ENCODE data around the gene KDF1.

Gene KDF1

GRCh38 chr1:26942656-26943055 is 17.6 kb downstream of the KDF1 start:
- no peak overlapping the region for H2AFZ ChIP-seq (ENCODE audit: low read length)
- no peak overlapping the region for H3K27ac ChIP-seq (ENCODE audit: low read depth, low read length, poor library complexity, severe bottlenecking)
- H3K4me2 ChIP-seq (ENCODE audit: low read length): no peak overlapping the region
- no peak overlapping the region for H3K4me3 ChIP-seq (ENCODE audit: low read depth, low read length, poor library complexity, severe bottlenecking)
- no peaks in the 10 kb centered on the region for H4K20me1 ChIP-seq (ENCODE audit: insufficient read depth, low read length)
- no peaks in the 10 kb centered on the region for H3F3A ChIP-seq (ENCODE audit: insufficient read depth, low read length)
- H3K4me1 ChIP-seq (ENCODE audit: insufficient read depth, low read length, severe bottlenecking): no peaks in the 10 kb centered on the region
- TF ChIP-seq CTCF (IDR thresholded peaks at IDR 0.05; ENCODE audit: low read length) (no peak), EZH2 (IDR thresholded peaks at IDR 0.05; ENCODE audit: borderline replicate concordance, low read length) (no peak)
- H3K9me3 ChIP-seq (ENCODE audit: low read length): no peaks in the 10 kb centered on the region
- no peaks in the 10 kb centered on the region for H3K9me2 ChIP-seq (ENCODE audit: low read depth, low read length)
- no peak overlapping the region for H3K9ac ChIP-seq (ENCODE audit: low read length)
- H3K36me3 ChIP-seq (ENCODE audit: insufficient read depth, low read length): peaks cover 70% of the 10 kb centered on the region
- no peaks in the 10 kb centered on the region for H3K79me2 ChIP-seq (ENCODE audit: insufficient read depth, low read length)
- H3K27me3 ChIP-seq (ENCODE audit: insufficient read depth, low read length): no peaks in the 10 kb centered on the region

- Histone ChIP-seq H3K36me3 (ENCODE audit: insufficient read depth, low read length) (peaks cover 69% of the 10 kb centered on the region), H3K9me2 (ENCODE audit: low read depth, low read length) (no peaks in the 10 kb centered on the region), H3K4me2 (ENCODE audit: low read length) (no peak overlapping the region), H3K9me3 (ENCODE audit: low read length) (no peaks in the 10 kb centered on the region), H3K27me3 (ENCODE audit: insufficient read depth, low read length) (no peaks in the 10 kb centered on the region), H3K9ac (ENCODE audit: low read length) (no peak overlapping the region), H3K4me1 (ENCODE audit: insufficient read depth, low read length, severe bottlenecking) (no peaks in the 10 kb centered on the region), H4K20me1 (ENCODE audit: insufficient read depth, low read length) (no peaks in the 10 kb centered on the region), H2AFZ (ENCODE audit: low read length) (no peak overlapping the region), H3F3A (ENCODE audit: insufficient read depth, low read length) (no peaks in the 10 kb centered on the region), H3K4me3 (ENCODE audit: low read depth, low read length, poor library complexity, severe bottlenecking) (no peak overlapping the region), H3K79me2 (ENCODE audit: insufficient read depth, low read length) (no peaks in the 10 kb centered on the region), H3K27ac (ENCODE audit: low read depth, low read length, poor library complexity, severe bottlenecking) (no peak overlapping the region)
- TF ChIP-seq CTCF (IDR thresholded peaks at IDR 0.05; ENCODE audit: low read length) (no peak), EZH2 (IDR thresholded peaks at IDR 0.05; ENCODE audit: borderline replicate concordance, low read length) (no peak)
Observed at GRCh38 chr1:26941311-26941710, 19.0 kb downstream of the KDF1 start.

GRCh38 chr1:26938659-26939025 is 21.6 kb downstream of the KDF1 start:
- Histone ChIP-seq H3K9me3 (ENCODE audit: low read length) (no peaks in the 10 kb centered on the region), H3K36me3 (ENCODE audit: insufficient read depth, low read length) (peaks cover 67% of the 10 kb centered on the region), H3K4me3 (ENCODE audit: low read depth, low read length, poor library complexity, severe bottlenecking) (no peak overlapping the region), H3K9ac (ENCODE audit: low read length) (no peak overlapping the region), H4K20me1 (ENCODE audit: insufficient read depth, low read length) (no peaks in the 10 kb centered on the region), H3K9me2 (ENCODE audit: low read depth, low read length) (no peaks in the 10 kb centered on the region), H3K4me2 (ENCODE audit: low read length) (no peak overlapping the region), H3K27ac (ENCODE audit: low read depth, low read length, poor library complexity, severe bottlenecking) (no peak overlapping the region), H2AFZ (ENCODE audit: low read length) (no peak overlapping the region), H3K79me2 (ENCODE audit: insufficient read depth, low read length) (no peaks in the 10 kb centered on the region), H3K4me1 (ENCODE audit: insufficient read depth, low read length, severe bottlenecking) (no peaks in the 10 kb centered on the region), H3F3A (ENCODE audit: insufficient read depth, low read length) (no peaks in the 10 kb centered on the region), H3K27me3 (ENCODE audit: insufficient read depth, low read length) (no peaks in the 10 kb centered on the region)
- no peak for TF ChIP-seq EZH2 (IDR thresholded peaks at IDR 0.05; ENCODE audit: borderline replicate concordance, low read length)
- TF ChIP-seq CTCF (IDR thresholded peaks at IDR 0.05; ENCODE audit: low read length): no peak
